HG03457 (cell line): ENCODE data around the gene ZBTB7B.

Experiments used
- ATAC-seq: cut with Tn5 transposase; IDR thresholded peaks from one replicate; pipeline ENCODE4 v1.9.1; 2021; ENCODE audit warnings: moderate number of reproducible peaks; ENCODE audit not compliant: unreplicated experiment

Gene ZBTB7B

GRCh38 chr1:155014709-155015508 lies 12.3 kb downstream of the ZBTB7B start:
- no peak for ATAC-seq

- ATAC-seq = no peak
Measured at GRCh38 chr1:155015527-155016230, 13.1 kb downstream of the ZBTB7B start.

DNA sequence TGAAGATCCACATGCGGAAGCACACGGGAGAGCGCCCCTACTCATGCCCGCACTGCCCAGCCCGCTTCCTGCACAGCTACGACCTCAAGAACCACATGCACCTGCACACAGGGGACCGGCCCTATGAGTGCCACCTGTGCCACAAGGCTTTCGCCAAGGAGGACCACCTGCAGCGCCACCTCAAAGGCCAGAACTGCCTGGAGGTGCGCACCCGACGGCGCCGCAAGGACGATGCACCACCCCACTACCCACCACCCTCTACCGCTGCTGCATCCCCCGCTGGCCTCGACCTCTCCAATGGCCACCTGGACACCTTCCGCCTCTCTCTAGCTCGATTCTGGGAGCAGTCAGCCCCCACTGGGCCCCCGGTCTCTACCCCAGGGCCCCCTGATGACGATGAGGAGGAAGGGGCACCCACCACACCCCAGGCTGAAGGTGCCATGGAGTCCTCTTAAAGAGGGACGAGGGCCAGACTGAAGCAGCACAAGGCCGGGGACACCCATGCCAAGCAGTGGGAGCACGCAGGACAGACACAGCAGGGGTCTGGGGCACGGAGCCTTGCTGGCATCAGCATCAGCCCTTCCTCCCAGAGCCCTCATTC lies 13.7 kb downstream of the ZBTB7B start:
- no peak for ATAC-seq

DNA sequence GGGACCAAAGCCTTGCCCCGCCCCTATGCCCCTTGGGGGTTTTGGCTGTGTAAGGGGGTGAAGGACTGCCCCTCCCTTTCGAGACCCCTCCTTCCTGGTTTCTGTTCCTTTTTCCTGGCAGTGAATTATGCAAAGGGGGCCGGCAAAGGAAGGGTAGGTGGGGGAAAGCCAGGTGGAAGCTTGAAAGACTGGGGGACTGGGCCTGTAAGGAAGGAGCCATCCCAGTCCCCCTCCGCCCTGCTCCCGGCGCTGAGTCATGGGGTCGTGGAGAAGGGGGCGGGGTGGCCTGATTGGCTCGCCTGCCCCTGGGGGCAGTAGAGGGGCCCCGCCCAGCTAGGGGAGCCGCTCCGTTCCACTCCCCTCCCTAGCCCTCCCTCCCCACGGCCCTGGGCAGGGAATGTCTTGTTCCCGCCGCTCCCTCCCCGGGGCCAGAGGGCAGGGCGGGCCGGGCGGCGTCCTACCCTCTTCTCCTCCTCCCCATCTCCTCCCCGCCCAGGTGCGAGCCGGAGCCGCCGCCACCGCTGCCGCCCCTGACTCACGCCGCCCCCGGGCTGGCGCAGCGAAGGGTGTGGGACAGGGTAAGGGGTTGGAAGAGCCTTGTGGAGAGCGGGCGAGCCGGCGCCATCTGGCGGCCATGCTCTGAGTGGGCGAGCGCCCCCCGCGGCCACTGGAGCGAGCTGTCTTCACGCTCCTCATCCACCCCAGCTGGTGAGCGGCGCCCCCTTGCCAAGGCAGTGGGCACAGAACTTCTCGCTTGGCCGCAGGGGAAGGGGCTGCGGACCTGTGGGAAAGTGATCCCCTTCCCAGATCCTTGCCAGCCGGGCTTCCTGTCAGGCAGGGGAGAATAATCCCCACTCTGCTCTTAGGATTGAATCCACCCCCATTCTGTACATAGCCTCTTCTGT lies 14.7 kb downstream of the ZBTB7B start:
- ATAC-seq = no peak

DNA sequence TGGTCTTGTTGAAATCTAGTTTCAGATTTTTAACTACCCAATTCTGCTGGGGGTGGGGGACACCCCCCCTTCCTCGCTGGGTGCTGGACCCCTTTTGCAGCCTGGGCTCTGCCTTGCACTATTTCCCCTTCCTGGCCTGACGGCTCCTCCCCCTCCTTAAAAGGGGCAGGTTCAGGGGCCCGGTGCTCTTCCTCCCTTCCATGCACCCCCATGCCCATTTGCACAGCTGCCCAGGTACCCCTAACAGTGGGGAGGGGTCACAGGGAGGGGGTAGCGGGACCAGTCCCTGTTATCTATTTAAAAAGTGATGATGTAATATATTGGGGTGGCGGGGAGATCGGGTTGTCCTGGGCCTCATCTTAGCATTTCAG lies 15.3 kb downstream of the ZBTB7B start:
- no peak for ATAC-seq

DNA sequence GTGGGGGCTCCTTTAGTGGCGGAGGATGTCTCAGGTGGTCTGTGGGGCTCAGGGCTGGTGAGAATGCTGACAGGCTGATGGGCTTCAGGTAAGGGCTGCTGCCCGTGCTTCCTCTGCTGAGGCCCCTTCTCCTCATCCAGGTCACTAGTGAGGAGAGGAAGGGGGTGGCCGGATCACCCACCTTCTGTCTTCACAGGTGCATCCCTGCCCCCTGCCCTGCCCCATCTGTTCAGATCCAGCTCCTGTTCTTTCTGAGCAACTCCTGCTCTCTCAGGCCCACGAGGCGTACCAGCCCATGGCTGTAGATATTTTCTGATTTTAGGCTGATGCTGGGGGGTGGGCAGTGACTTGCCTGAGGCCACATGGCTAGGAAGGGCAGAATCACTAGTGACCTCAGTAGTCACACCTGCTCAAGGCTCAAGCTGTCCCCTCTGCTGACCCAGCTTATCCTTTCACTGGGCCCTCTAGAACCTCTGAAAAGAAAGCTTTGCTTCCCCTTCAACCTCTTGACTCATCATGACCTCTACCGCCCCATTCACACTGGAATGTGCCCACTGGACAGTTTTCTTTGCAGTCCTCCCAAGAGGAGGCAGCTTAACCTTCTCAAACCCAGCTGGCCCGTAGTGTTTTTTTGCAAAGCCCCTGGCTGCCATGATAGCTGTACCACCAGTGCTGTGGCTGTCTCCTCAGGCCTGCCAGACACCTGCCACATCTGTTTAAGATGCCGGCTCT lies 16.2 kb downstream of the ZBTB7B start:
- ATAC-seq = no peak

- no peak for ATAC-seq
Measured at GRCh38 chr1:155019377-155020245, 17.0 kb downstream of the ZBTB7B start.

GRCh38 chr1:155022136-155022926 lies 19.7 kb downstream of the ZBTB7B start:
- ATAC-seq = no peak

GRCh38 chr1:155022927-155023236 lies 20.3 kb downstream of the ZBTB7B start:
- ATAC-seq = no peak

GRCh38 chr1:155023627-155024026 lies 21.0 kb downstream of the ZBTB7B start:
- ATAC-seq = no peak

DNA sequence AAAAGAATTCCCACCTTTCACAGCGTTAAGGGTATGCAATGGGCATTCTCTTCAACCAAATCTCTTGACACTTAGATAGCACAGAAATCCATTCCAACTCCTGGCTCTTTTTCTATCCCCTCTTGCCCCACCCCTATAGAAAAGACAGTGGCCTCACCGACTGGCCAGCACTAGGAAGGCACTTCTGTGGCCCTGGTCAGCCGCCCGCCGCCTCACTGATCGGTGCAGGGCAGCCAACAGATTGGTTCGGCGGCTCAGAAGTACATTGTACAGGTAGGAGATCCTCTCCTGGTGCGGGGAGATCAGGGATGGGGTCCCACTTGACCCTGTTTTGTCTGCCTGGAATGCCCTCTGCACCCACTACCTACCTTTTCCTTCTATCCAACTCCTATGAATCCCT lies 21.7 kb downstream of the ZBTB7B start:
- ATAC-seq = no peak

GRCh38 chr1:155026154-155026553 lies 23.6 kb downstream of the ZBTB7B start:
- ATAC-seq = no peak

DNA sequence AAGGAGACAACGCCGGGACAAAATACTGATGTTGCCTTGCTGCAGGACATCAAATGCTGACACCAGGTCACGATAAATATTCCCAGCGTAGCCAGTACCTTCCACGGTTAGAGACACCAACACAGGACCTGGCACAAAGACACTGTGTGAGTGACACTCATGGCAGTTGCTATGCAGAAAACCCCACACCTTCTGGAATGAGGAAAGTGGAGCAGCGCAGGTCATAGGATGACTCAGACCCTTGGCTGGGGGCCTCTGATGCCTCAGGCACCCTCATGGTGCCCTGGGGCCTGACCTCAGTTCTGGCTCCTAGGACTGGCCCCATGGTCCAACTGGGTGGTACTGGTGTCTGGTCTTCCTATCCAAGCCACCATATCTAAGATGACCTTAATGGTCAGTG lies 24.0 kb downstream of the ZBTB7B start:
- ATAC-seq = no peak

DNA sequence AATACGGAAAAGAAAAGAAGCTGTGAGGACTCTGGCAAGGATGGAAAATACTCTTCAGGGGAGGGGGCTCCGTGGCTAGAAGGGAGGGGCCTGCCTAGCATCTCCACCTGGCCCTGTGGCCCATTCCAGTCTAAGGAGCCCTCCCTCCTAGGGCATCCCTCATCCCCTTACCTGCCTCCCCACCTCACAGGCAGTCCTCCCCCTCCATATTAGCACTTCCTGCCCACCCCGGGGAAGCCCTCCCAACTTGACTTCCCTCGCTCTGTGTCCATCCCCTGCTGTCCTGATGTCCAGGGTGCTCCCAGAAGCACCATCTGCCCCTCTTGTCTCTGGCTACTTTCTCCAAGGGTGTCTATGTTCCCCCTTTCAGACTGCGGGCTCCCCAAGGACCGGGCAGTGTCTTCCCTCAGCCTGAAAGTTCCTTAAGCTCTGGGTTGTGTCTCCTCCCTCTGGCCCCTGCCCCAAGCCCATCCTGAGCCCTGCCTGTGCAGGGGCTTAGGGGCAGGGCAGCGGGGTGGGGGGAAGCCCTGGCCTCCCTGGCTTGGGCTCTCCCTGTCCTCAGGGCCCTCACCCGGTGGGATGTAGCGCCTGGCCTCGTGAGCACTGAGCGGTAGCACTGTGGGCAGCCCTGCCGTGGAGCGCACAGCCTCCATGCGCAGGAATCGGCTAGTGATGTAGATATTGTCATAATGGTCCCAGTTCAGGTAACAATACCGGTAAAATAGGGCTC lies 27.1 kb downstream of the ZBTB7B start:
- ATAC-seq = no peak

DNA sequence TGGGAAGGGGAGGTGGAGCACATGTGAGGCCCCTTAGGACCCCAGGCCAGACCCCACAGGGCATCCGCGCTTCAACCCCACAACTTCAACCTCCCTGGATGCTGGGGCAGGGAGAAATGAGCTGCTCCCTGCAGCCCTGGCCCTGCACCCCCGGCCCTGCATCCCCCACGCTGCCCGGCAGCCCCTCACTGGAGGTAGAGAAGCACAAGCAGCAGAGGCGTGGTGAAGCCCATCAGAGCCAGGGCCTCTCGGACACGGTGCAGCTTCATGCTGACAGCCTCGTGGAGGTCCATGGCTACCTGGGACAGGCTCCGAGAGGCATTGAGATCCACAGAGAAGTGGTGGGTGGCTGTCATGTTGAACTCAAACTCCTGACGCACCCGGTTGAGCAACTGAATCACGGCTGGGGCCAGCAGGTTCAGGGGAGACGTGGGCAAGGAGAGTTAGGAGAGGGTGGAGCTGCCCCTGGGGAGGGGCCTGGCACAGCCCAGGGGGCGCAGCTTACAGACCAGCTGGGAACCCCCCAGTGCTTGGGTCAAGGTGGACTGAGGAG lies 27.7 kb downstream of the ZBTB7B start:
- no peak for ATAC-seq

DNA sequence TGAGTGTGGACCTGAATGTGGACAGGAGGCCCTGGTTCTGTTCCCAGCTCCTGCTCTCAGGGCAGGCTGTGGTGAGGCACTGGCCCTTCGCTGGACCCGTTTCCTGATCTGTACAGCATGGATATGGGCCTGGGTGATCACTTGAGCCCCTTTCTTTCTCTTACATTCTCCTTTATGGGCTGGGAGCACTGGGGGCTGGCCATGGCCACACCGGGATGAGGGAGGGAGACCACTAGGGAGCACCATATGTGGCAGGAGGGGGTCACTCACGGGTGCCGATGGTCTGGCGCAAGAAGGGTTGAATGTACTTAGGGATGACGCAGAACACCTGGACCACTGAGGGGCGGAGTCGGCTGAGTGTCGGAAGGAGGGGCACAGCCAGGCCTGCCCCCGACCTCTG lies 28.3 kb downstream of the ZBTB7B start:
- no peak for ATAC-seq

DNA sequence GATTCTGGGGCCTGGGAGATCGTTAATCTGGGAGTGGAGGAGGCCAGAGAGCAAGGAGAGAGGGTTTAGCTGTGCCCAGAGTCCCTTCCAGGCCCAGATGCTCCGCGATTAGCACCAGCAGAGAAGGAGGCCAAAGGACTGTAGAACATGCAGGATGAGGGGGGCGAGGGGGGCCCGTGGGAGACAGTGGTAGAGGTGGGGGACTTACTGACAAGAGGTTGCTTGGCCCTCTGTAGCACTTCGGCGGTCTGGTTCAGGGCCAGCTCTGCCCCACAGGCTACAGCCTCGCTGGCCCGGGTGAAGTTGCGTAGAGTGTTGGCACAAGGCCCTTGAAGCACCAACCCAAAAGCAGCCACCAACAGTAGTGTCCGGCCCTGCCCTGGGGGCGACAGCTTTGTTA lies 30.3 kb downstream of the ZBTB7B start:
- no peak for ATAC-seq

DNA sequence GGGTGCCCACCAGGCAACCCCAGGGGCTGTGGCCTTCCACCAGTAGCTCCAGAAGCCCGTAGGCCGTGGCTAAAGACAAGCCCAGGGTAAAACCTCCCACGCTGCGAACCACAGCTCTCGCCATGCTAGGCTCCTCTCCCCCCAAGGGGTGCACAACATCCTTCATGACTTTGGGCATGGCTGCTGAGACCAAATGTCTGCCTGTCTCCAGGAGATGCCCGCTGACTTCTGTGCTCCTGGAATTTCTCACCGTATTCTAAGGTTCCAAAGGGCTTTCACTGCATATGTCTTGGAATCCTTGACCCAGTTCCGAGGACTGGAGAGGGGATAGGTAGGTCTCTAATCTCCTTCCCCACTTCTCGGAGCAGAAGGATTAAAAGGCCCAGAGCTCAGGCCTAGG lies 30.9 kb downstream of the ZBTB7B start, which contains the start of the genes DCST1 and DCST2:
TSS of gene DCST1 (plus strand) at position 301 of the 400 bp plus-strand sequence. CDS start 213 bp downstream, outside the sequence.
TSS of gene DCST2 (minus strand) at position 258 of the 400 bp plus-strand sequence. CDS start at position 178, 80 bp downstream.
- ATAC-seq = no peak
